ENCODE measurements around the gene ENDOV. TPM values are rescaled to one million over a fixed set of nuclear protein-coding genes. Genes with fewer than 3 reads are reported as not detected.

Gene ENDOV
- total RNA-seq, 1 experiment from 2014 or later = 45.6 TPM

- H4K20me1 ChIP-seq (ENCODE audit: insufficient read depth) = no peaks in the 10 kb centered on the region
- RAD21 ChIA-PET (ENCODE audit: low non-redundant PET in 1 of 2, low total read pairs in 2 of 2, uncharacterized antibody in 2 of 2, unreplicated experiment in 2 of 2) = no interaction called here
- no peaks in the 10 kb centered on the region for H3K9me3 ChIP-seq (ENCODE audit: control insufficient read depth in 1 of 2, insufficient read depth in 1 of 2, low read depth in 1 of 2, low read length in 2 of 2)
- H3K4me3 ChIP-seq (replicated peaks in 1 of 2; ENCODE audit: low read depth in 1 of 2, low read length in 2 of 2) = no peak overlapping the region
- DNase-seq (ENCODE audit: low read depth, low spot score) (no peak), ATAC-seq (no peak)
- no peaks in the 10 kb centered on the region for H3K79me2 ChIP-seq (ENCODE audit: insufficient read depth, low read length)
- H3K4me1 ChIP-seq (ENCODE audit: control insufficient read depth in 1 of 2, insufficient read depth in 2 of 2, low read length in 2 of 2) = no peaks in the 10 kb centered on the region
- POLR2A ChIA-PET = interaction anchor here (2.0 kb wide), 1 partner anchor 11 kb away, joined by 11 read pairs; no protein-coding TSS in a partner anchor
- H3K27ac ChIP-seq (ENCODE audit: low read depth, low read length) = no peak overlapping the region
- CTCF ChIA-PET = no interaction called here
- no peak overlapping the region for H3K4me2 ChIP-seq (ENCODE audit: low read length)
- TF ChIP-seq SIN3A (IDR thresholded peaks at IDR 0.05; ENCODE audit: low read depth) (no peak), POLR2A (IDR thresholded peaks at IDR 0.05; ENCODE audit: borderline replicate concordance, extremely low read depth, insufficient read depth, insufficient read length) (no peak), TCF7L2 (IDR thresholded peaks at IDR 0.05; ENCODE audit: borderline replicate concordance, extremely low read depth, insufficient read depth, insufficient read length) (no peak), JUND (IDR thresholded peaks at IDR 0.05) (no peak), EZH2phosphoT487 (IDR thresholded peaks at IDR 0.05; ENCODE audit: borderline replicate concordance) (no peak)
- H3K9ac ChIP-seq (ENCODE audit: low read length) = no peak overlapping the region
- no peak overlapping the region for H2AFZ ChIP-seq (ENCODE audit: low read depth, low read length, poor library complexity, severe bottlenecking)
- no peaks in the 10 kb centered on the region for H3K9me2 ChIP-seq (ENCODE audit: insufficient read depth)
- no peaks in the 10 kb centered on the region for H3K36me3 ChIP-seq (ENCODE audit: control insufficient read depth in 1 of 2, insufficient read depth in 2 of 2, low read length in 2 of 2)
- 0 out of 2 replicates have a peak, but pooled peaks cover 9% of the 10 kb centered on the region for H3K27me3 ChIP-seq (ENCODE audit: insufficient read depth, low read length)
- intact Hi-C loops (cut with micrococcal nuclease) = no loop called here
- no TSS peak for BruUV-seq (replicated peaks)
Observed at GRCh38 chr17:80465327-80465974, 50.5 kb downstream of the ENDOV start.

- Histone ChIP-seq H3K9ac (ENCODE audit: low read length) (no peak overlapping the region), H3K27me3 (ENCODE audit: insufficient read depth, low read length) (0 out of 2 replicates have a peak, but pooled peaks cover 9% of the 10 kb centered on the region), H3K27ac (ENCODE audit: low read depth, low read length) (no peak overlapping the region), H3K79me2 (ENCODE audit: insufficient read depth, low read length) (no peaks in the 10 kb centered on the region), H3K4me2 (ENCODE audit: low read length) (no peak overlapping the region), H3K4me1 (ENCODE audit: control insufficient read depth in 1 of 2, insufficient read depth in 2 of 2, low read length in 2 of 2) (no peaks in the 10 kb centered on the region), H4K20me1 (ENCODE audit: insufficient read depth) (no peaks in the 10 kb centered on the region), H2AFZ (ENCODE audit: low read depth, low read length, poor library complexity, severe bottlenecking) (no peak overlapping the region), H3K4me3 (replicated peaks in 1 of 2; ENCODE audit: low read depth in 1 of 2, low read length in 2 of 2) (no peak overlapping the region), H3K9me2 (ENCODE audit: insufficient read depth) (no peaks in the 10 kb centered on the region), H3K36me3 (ENCODE audit: control insufficient read depth in 1 of 2, insufficient read depth in 2 of 2, low read length in 2 of 2) (no peaks in the 10 kb centered on the region), H3K9me3 (ENCODE audit: control insufficient read depth in 1 of 2, insufficient read depth in 1 of 2, low read depth in 1 of 2, low read length in 2 of 2) (no peaks in the 10 kb centered on the region)
- intact Hi-C loops (cut with micrococcal nuclease) = no loop called here
- ChIA-PET CTCF (no interaction called here), RAD21 (ENCODE audit: low non-redundant PET in 1 of 2, low total read pairs in 2 of 2, uncharacterized antibody in 2 of 2, unreplicated experiment in 2 of 2) (no interaction called here), POLR2A (interaction anchor here (2.0 kb wide), 1 partner anchor 12 kb away, joined by 11 read pairs; no protein-coding TSS in a partner anchor)
- no peak for ATAC-seq
- TF ChIP-seq SP1 (IDR thresholded peaks at IDR 0.05; ENCODE audit: low read depth) (no peak), FOSL1 (IDR thresholded peaks at IDR 0.05; ENCODE audit: low read depth) (no peak), ZFX (IDR thresholded peaks at IDR 0.05) (no peak), POLR2AphosphoS5 (IDR thresholded peaks at IDR 0.05; ENCODE audit: low read depth, low read length) (no peak), RAD21 (IDR thresholded peaks at IDR 0.05; ENCODE audit: low read depth) (no peak), SRF (IDR thresholded peaks at IDR 0.05; ENCODE audit: low read depth) (no peak), CEBPB (IDR thresholded peaks at IDR 0.05; ENCODE audit: low read depth) (no peak), EZH2phosphoT487 (IDR thresholded peaks at IDR 0.05; ENCODE audit: borderline replicate concordance) (no peak), TCF7L2 (IDR thresholded peaks at IDR 0.05; ENCODE audit: borderline replicate concordance, extremely low read depth, insufficient read depth, insufficient read length) (no peak), SIN3A (IDR thresholded peaks at IDR 0.05; ENCODE audit: low read depth) (no peak), YY1 (IDR thresholded peaks at IDR 0.05; ENCODE audit: extremely low read depth, insufficient replicate concordance, low read depth, low read length) (no peak), CBX3 (IDR thresholded peaks at IDR 0.05; ENCODE audit: low read depth) (no peak)
- TF ChIP-seq, protein P1, sequence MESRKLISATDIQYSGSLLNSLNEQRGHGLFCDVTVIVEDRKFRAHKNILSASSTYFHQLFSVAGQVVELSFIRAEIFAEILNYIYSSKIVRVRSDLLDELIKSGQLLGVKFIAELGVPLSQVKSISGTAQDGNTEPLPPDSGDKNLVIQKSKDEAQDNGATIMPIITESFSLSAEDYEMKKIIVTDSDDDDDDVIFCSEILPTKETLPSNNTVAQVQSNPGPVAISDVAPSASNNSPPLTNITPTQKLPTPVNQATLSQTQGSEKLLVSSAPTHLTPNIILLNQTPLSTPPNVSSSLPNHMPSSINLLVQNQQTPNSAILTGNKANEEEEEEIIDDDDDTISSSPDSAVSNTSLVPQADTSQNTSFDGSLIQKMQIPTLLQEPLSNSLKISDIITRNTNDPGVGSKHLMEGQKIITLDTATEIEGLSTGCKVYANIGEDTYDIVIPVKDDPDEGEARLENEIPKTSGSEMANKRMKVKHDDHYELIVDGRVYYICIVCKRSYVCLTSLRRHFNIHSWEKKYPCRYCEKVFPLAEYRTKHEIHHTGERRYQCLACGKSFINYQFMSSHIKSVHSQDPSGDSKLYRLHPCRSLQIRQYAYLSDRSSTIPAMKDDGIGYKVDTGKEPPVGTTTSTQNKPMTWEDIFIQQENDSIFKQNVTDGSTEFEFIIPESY (IDR thresholded peaks at IDR 0.05; ENCODE audit: extremely low read depth, insufficient replicate concordance, low read length) = no peak
- BruUV-seq (replicated peaks) = no TSS peak
- DNase-seq (ENCODE audit: low read depth, low spot score) = no peak
Observed at GRCh38 chr17:80466188-80466705, 51.3 kb downstream of the ENDOV start.

Measured in HCT116 (cell line).